ENCODE results near the gene RABGGTA.
A peak's percentile ranks its signal among the peaks of the same experiment; 100 is the strongest.
"Not testable (repeated sequence)": the region's sequence is repeated elsewhere in the genome, so short reads cannot be mapped to it uniquely, and the experiment has no call there.

The RABGGTA gene

DNA sequence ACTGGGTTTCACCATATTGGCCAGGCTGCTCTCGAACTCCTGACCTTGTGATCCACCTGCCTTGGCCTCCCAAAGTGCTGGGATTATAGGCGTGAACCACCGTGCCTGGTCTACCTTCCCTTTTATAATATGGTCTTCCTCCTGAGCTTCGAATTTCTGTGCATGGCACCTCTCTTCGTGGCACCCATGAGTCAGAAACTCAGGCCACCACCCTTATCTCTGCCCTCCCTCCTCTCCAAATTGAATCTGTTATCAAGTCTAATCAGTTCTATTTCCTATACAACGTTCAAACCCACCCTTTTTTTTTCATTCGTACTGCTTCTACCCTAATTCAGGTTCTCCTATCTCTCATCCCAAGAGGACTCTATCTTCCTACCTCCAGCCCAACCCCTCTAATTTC lies 24.0 kb downstream of the RABGGTA start:
- no peak for TF ChIP-seq CTCF (IDR thresholded peaks at IDR 0.05; ENCODE audit: low read depth, low read length, missing control alignments)
- no peak for DNase-seq (ENCODE audit: low read depth)
- no peak overlapping the region for H3K4me3 ChIP-seq (ENCODE audit: low read depth, low read length)

GRCh38 chr14:24246765-24247212 lies 24.6 kb downstream of the RABGGTA start:
- no peak for DNase-seq (ENCODE audit: low read depth)
- no peak for TF ChIP-seq CTCF (IDR thresholded peaks at IDR 0.05; ENCODE audit: low read depth, low read length, missing control alignments)

GRCh38 chr14:24245350-24245749 lies 26.0 kb downstream of the RABGGTA start:
- not testable (repeated sequence) for H3K4me3 ChIP-seq (ENCODE audit: low read depth, low read length); DNase-seq (ENCODE audit: low read depth)

More at GRCh38 chr14:24246765-24247212, 24.6 kb downstream of the RABGGTA start:
- no peak overlapping the region; the same call in 1 of the 2 replicates for H3K4me3 ChIP-seq (ENCODE audit: low read depth, low read length)

DNA sequence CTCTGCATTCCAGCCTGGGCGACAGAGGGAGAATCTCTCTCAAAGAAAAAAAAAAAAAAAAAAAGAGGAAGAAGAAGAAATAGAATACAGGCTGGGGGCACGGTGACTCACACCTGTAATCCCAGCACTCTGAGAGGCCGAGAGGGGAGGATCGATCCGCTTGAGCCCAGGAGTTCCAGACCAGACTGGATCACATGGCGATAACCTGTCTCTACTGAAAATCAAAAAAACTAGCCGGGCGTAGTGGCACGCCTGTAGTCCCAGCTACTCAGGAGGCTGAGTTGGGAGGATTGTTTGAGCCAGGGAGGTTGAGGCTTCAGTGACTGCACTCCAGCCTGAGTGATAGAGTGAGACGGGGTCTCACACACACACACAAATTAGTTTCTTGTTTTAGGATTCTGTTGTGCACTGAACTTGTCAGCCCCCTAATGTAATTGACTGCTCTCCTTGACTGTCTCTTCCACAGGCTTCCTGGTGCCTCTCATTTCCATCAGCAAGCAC lies 28.0 kb downstream of the RABGGTA start:
- DNase-seq (ENCODE audit: low read depth), result no peak
- peak overlapping the region; percentile 71 for H3K4me3 ChIP-seq (ENCODE audit: low read depth, low read length)
- TF ChIP-seq CTCF (IDR thresholded peaks at IDR 0.05; ENCODE audit: low read depth, low read length, missing control alignments), result no peak

GRCh38 chr14:24241829-24242443 lies 29.5 kb downstream of the RABGGTA start:
- peak overlapping the region; percentile 71 for H3K4me3 ChIP-seq (ENCODE audit: low read depth, low read length)
- DNase-seq (ENCODE audit: low read depth), result peak; percentile 69
- peak; percentile 61 for TF ChIP-seq CTCF (IDR thresholded peaks at IDR 0.05; ENCODE audit: low read depth, low read length, missing control alignments)

DNA sequence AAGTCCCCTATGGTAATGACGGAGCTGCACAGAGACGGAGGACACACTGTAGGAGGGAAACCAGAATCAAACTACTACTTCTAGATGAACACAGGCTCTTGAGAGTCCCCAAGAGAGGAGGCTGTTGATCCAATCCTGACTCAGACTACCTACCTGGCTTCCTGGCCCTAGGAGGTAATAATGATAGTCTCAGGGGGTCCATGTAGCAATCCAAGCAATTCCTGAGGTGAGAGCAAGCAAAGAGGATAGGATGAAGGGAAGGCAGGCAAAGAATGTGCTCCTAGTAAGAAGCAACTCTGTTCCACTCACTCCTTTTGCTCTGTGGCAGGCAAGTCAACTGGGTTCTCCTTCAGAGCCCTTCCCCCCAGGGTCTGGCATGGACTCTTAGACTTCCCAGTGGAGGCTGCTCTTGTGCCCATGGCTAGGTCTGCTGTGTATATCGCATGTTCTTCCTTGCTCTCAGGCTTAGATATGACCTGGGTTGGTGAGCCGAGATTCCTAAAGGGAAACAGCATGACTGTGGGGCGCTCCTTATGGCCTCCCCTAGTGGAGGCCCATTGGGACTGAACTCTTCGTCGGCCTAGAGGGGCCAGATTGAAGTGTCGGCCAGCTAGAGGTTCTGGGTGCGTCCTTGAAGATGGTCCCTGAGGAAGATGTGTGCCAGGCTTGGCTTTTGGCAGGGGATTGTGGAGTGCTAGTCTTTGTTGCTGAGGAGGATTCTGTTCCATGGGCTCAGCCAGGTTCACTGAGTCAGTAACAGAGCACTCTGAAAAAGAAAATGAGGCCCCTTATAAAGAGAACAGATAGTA lies 31.1 kb downstream of the RABGGTA start:
- H3K4me3 ChIP-seq (ENCODE audit: low read depth, low read length), result no peak overlapping the region
- TF ChIP-seq CTCF (IDR thresholded peaks at IDR 0.05; ENCODE audit: low read depth, low read length, missing control alignments), result no peak
- DNase-seq (ENCODE audit: low read depth), result no peak

- DNase-seq (ENCODE audit: low read depth), result no peak
- TF ChIP-seq CTCF (IDR thresholded peaks at IDR 0.05; ENCODE audit: low read depth, low read length, missing control alignments), result no peak
- no peak overlapping the region for H3K4me3 ChIP-seq (ENCODE audit: low read depth, low read length)
These were observed 32.8 kb downstream of the RABGGTA start for GRCh38 chr14:24238527-24239037.

Data from GM12864 (cell line).